GM19043 (cell line): ENCODE data around the gene LIG1.
"Not testable (repeated sequence)": the region's sequence is repeated elsewhere in the genome, so short reads cannot be mapped to it uniquely, and the experiment has no call there.

Source experiments
- ATAC-seq: cut with Tn5 transposase; IDR thresholded peaks from one replicate; pipeline ENCODE4 v1.9.1; 2021; ENCODE audit warnings: low read depth; ENCODE audit not compliant: unreplicated experiment

Gene LIG1

GRCh38 chr19:48088991-48089390 lies 81.2 kb downstream of the LIG1 start:
- not testable (repeated sequence) for ATAC-seq

- ATAC-seq, result no peak
These were observed 84.0 kb downstream of the LIG1 start for GRCh38 chr19:48085904-48086864.

GRCh38 chr19:48085076-48085475 lies 85.1 kb downstream of the LIG1 start:
- ATAC-seq, result no peak

DNA sequence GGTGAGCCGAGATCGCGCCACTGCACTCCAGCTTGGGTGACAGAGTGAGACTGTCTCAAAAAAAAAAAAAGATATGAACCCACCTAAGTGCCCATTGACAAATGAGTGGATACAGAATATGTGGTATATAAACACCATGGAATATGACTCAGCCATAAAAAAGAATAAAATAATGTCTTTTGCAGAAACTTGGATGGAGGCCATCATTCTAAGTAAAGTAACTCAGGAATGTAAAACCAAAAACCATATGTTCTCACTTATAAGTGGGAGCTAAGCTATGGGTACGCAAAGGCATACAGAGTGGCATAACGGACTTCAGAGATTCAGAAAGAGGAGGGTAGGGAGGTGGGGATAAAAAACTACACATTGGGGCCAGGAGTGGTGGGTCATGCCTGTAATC lies 89.0 kb downstream of the LIG1 start:
- ATAC-seq, result no peak

DNA sequence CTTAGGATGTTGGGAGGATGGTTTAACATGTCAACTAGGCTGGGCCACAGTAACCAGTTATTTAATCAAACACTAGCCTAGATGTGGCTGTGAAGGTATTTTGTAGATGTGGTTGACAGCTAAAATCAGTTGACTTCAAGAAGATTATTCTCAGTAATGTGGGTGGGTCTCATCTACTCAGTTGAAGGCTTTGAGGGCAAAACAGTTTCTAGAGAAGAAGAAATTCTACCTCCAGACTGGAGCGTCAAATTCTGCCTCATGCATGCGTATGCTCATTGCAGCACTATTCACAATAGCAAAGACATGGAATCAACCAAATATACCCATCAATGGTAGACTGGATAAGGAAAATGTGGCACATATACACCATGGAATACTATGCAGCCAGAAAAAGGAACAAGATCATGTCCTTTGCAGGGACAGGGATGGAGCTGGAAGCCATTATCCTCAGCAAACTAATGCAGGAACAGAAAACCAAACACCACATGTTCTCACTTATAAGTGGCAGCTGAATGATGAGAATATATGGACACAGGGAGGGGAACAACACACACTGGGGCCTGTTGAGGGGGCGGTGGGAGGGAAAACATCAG lies 99.9 kb downstream of the LIG1 start:
- ATAC-seq, result not testable (repeated sequence)

DNA sequence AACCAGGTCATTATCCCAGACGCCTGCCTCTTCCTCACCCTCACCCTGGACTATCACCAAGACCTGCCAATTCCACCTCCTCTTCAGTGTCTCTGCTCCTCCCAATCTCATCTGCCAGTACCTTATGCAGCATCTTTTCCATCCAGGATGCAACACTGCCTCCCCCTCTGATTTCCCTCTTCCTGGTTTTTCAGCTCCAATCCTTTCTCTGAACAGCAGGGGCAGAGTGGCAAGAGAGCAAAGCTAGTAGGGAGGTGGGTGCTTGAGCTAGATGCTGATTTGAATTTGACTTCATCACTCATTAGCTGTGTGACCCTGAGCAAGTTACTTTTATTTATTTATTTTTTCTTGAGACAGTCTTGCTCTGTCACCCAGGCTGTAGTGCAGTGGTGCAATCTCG lies 100.7 kb downstream of the LIG1 start:
- no peak for ATAC-seq
